HL-60/S4 treated with retinoic acid at 250 ng/mL for 4 days and 3 days (cell line): ENCODE measurements around the gene PDXDC1.
"Not testable (repeated sequence)": the region's sequence is repeated elsewhere in the genome, so short reads cannot be mapped to it uniquely, and the experiment has no call there.

ENCODE experiments used
- in situ Hi-C: fragments of 300-500 bp; cut with MboI; formaldehyde crosslinking; loops from 2 replicates; pipeline ENCODE4 v1.7.0; 2022; ENCODE audit warnings: low sequenced_read_pairs

PDXDC1 gene

GRCh38 chr16:14974656-14975417 is at the start of gene PDXDC1:
Gene PDXDC1 (plus strand): TSS chr16:14975026. CDS start chr16:14975200, 174 bp downstream.
- in situ Hi-C loops, result not testable (repeated sequence)

- in situ Hi-C loops, result not testable (repeated sequence)
Measured at GRCh38 chr16:14928064-14928714, 46.6 kb upstream of the PDXDC1 start.

- in situ Hi-C loops, result not testable (repeated sequence)
Measured at GRCh38 chr16:14929176-14929575, 45.6 kb upstream of the PDXDC1 start.

- in situ Hi-C loops, result not testable (repeated sequence)
Measured at GRCh38 chr16:14930246-14930645, 44.6 kb upstream of the PDXDC1 start.

GRCh38 chr16:14930971-14931370 is 43.9 kb upstream of the PDXDC1 start:
- in situ Hi-C loops, result not testable (repeated sequence)

- in situ Hi-C loops, result not testable (repeated sequence)
Measured at GRCh38 chr16:14932581-14933375, 42.0 kb upstream of the PDXDC1 start.

GRCh38 chr16:14937143-14937542 is 37.7 kb upstream of the PDXDC1 start, which contains the start of gene NPIPA1:
Gene NPIPA1 (plus strand): TSS chr16:14937443. CDS start chr16:14937443, 0 bp downstream.
- in situ Hi-C loops, result not testable (repeated sequence)

- in situ Hi-C loops, result not testable (repeated sequence)
Measured at GRCh38 chr16:14937994-14938393, 36.8 kb upstream of the PDXDC1 start.

- in situ Hi-C loops, result not testable (repeated sequence)
Measured at GRCh38 chr16:14942686-14943085, 32.1 kb upstream of the PDXDC1 start.

- in situ Hi-C loops, result no loop called here
Measured at GRCh38 chr16:14955546-14956231, 19.1 kb upstream of the PDXDC1 start.

GRCh38 chr16:14957576-14958322 is 17.1 kb upstream of the PDXDC1 start:
- in situ Hi-C loops, result no loop called here

- in situ Hi-C loops, result no loop called here
Measured at GRCh38 chr16:14958323-14958600, 16.6 kb upstream of the PDXDC1 start.

GRCh38 chr16:14958970-14959369 is 15.9 kb upstream of the PDXDC1 start:
- in situ Hi-C loops, result no loop called here

GRCh38 chr16:14961405-14962186 is 13.2 kb upstream of the PDXDC1 start:
- in situ Hi-C loops, result no loop called here

- in situ Hi-C loops, result no loop called here
Measured at GRCh38 chr16:14963281-14964173, 11.3 kb upstream of the PDXDC1 start.

GRCh38 chr16:14965328-14965727 is 9.5 kb upstream of the PDXDC1 start:
- in situ Hi-C loops, result no loop called here

GRCh38 chr16:14969795-14970194 is 5.0 kb upstream of the PDXDC1 start:
- in situ Hi-C loops, result not testable (repeated sequence)

GRCh38 chr16:14971621-14972228 is 3.1 kb upstream of the PDXDC1 start:
- in situ Hi-C loops, result not testable (repeated sequence)
